GM19043 (cell line): Measurements from ENCODE around the gene ELF2.
"Not testable (repeated sequence)": the region's sequence is repeated elsewhere in the genome, so short reads cannot be mapped to it uniquely, and the experiment has no call there.

Source experiments
- ATAC-seq: cut with Tn5 transposase; IDR thresholded peaks from one replicate; pipeline ENCODE4 v1.9.1; 2021; ENCODE audit warnings: low read depth; ENCODE audit not compliant: unreplicated experiment

ELF2 gene

DNA sequence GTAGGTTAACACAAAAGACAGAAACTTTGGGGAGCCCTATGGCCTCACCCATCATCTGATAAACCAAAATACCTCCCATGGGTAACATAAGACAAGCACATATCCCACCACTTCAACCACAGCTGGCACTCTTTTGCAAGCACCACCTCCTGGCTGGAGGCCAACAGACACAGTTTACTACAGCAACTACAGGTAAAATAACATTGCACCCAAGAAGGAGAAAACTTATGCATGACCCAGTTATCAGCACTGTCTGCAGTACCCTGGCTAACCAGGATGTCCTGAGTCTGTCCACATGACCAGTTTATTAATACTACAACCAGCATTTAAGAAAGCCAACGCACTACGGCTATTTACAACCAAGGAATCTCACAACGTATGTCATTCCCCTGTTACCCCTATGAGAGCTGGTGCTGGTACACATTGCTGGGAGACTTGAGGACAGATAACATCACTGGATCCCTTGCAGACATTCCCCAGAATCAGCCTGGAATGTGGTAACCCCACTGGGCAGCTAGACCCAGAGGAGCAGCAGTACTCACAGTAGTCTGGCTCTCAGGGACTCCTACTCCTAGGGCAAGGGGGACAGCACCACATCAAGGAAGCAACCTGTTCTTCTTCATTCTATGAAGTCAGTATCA lies 32.0 kb downstream of the ELF2 start:
- ATAC-seq: no peak

DNA sequence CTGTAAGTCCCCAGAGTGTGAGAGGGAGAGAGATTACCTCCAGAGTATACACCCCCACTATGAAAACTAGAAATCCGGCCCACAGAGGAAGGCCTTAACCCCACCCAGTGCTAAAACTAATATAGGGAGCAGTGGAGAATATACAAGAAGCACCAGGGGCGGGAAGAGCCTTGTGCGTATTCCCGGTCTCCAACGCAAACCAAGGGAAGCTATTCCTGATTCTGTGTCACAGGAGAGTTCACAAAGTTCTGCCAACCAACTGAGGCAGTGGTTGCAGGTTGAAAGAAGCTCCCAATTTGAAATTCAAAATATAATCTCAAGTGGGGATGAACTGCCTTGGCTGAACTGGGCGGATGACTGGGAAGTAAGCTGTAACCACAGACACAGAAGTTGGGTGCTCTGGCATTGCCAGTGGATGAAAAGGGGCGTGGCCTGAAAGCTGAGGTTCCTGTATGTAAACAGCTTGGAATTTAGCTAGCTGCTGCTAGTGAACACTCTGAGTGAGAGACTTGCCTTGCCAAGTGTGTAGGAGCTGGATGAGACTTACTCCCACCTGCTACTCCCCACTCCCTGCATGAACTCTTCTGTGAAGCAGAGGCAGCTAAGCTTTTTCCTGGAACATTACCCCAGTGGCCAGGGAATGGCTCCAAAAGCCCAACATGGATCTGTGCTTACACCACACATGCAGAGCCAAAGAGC lies 32.7 kb downstream of the ELF2 start:
- ATAC-seq: no peak

GRCh38 chr4:139142980-139143379 lies 34.0 kb downstream of the ELF2 start:
- no peak for ATAC-seq

DNA sequence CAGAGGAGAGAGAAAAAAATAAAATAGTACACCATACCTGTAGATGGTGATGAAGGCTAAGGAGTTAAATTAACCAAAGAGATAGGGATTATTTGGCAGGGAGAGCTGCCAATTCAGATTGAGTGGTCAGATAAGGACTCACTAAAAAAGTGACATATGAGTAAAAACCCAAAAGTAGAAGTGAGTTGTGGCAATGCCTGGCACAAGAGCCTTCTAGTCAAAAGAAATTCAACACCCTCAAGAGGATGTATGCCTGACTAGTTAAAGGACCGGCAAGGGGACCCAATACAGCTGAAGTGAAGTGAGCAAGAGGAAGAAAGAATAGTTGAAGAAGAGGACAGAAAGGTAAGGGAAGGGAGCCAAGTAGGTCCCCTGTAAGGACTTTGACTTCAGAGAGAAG lies 34.9 kb downstream of the ELF2 start:
- ATAC-seq: peak; percentile 85

DNA sequence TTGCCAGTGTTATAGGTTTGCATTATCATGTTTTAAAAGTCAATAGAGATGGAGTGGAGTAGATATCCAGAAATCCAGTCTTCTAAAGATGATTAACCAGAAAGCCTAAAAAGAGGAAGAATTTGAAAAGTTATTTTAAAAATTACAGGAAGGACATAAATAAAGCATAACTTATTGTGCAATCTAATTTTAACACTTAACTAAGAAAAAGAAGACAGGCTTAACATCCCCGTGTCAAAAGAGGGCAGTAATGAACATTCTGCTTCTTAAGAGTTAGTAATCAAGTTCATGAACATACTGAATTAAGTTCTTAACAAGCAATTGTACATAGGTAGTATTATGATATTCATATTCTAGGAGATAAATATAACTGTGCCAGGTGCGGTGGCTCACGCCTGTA lies 39.3 kb downstream of the ELF2 start:
- no peak for ATAC-seq

DNA sequence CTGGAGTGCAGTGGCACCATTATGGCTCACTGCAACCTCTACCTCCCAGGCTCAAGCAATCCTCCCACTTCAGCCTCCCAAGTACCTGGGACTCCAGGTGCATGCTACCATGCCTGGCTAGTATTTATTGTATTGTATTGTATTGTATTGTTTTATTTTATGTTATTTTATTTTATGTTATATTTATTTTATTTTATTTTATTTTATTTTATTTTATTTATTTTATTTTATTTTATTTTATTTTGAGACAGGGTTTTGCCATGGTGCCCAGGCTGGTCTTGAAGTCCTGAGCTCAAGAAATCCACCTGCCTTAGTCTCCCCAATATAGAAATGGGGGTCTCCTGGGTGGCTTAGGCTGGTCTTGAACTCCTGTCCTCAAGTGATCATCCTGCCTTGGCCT lies 42.6 kb downstream of the ELF2 start:
- no peak for ATAC-seq

GRCh38 chr4:139131209-139131870 lies 45.7 kb downstream of the ELF2 start:
- no peak for ATAC-seq

DNA sequence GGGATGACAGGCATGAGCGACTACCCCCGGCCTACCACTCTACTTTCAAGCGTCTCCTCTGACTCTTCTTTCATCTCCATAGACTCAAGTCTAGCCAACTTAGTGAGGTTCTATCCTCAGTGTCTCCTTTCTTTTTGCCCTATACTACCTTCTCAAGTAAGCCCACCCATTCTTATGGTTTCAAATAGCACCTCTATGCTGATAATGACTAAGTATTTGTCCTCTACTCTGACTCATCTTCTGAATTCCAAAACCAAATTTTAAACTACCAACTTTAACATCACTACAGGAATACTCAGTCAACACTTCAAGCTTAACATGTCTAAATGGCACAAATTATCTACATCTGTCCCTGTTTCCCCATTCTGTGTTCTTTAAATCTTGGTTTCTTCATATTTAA lies 47.8 kb downstream of the ELF2 start:
- no peak for ATAC-seq

- ATAC-seq: no peak
Observed at GRCh38 chr4:139126898-139127297, 50.1 kb downstream of the ELF2 start.

DNA sequence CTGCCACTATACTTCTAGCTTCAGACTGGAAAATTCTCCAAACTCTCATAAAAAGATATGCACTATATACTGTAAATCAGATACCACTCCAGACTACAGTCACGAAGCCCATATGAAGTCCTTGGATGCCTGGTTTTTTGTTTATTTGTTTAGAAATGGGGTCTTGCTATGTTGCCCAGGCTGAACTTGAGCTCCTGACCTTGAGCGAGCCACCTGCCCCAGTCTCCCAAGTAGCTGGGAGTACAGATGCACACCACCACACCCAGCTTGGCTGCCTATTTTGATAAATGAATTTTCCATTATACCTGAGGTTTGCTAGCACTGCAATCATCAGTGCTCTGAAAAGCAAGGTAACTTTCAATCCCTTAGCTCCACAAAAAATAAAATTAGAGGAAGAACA lies 53.1 kb downstream of the ELF2 start:
- no peak for ATAC-seq

- ATAC-seq: no peak
Observed at GRCh38 chr4:139118365-139118764, 58.7 kb downstream of the ELF2 start.

GRCh38 chr4:139115226-139115625 lies 61.8 kb downstream of the ELF2 start:
- ATAC-seq: no peak

GRCh38 chr4:139114795-139115194 lies 62.2 kb downstream of the ELF2 start:
- ATAC-seq: not testable (repeated sequence)

- ATAC-seq: no peak
Observed at GRCh38 chr4:139112650-139113049, 64.4 kb downstream of the ELF2 start.

DNA sequence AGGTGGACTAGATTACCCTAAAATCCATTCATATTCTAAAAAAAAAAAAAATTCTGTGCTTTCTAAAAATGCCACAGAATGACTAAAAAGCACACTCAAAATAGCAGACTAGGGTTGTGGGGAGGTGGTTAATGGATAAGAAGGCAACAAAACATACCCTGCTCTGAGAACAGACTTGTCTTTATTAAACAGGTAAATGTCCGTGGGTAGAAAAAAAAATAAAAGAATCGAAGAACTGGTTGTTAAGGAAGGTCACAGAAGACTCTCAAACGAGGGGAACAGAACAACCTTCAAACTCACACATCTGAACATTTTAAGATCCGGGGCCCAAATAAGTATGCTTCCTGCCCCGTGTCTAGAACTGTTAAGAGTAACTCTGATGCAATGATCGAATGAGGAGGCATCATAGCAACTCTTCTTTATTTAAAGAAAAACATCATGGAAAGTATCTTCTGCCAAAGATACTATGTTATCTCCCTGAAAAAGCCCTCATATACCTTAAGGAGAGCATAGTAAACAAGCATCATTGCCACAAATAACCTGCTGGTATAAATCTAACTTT lies 68.4 kb downstream of the ELF2 start:
- ATAC-seq: no peak

DNA sequence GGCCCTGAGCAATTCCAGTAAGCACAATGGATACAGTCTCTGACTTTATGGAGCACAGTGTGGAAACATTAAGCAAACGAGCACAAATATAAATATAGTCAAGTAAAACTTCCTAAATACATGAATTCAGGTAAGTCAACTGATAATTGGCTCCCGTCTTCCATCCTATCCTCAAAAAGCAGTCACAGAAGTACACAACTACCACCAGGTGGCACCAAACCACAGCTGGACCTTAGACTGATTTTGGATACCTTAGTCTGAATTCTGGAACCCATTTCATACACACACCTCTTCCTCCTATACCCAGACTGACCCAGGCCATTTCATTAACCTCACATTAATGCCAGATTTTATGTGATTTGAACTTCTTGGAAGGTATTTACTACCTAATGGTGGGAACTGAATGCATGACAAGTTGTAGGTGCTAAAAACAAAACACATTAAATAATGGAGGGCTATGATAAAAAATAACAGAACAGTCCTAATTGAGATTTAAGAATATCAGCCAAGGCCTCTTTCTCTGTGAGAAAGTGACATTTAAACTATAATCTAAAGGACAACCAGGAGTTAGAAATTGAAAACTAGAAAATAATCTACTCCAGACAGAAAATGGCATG lies 77.5 kb downstream of the ELF2 start:
- ATAC-seq: peak; percentile 87

DNA sequence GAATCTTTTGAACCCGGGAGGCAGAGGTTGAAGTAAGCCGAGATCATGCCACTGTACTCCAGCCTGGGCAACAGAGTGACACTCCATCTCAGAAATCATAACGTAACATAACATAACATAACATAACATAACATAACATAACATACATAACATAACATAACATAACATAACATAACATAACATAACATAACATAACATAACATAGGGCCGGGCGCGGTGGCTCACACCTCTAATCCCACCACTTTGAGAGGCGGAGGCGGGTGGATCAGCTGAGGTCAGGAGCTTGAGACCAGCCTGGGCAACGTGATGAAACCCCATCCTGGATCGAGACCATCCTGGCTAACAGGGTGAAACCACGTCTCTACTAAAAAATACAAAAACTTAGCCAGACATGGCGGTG lies 84.7 kb downstream of the ELF2 start:
- no peak for ATAC-seq

- no peak for ATAC-seq
Observed at GRCh38 chr4:139085141-139085540, 91.9 kb downstream of the ELF2 start.

- no peak for ATAC-seq
Observed at GRCh38 chr4:139084804-139085093, 92.3 kb downstream of the ELF2 start.

GRCh38 chr4:139083956-139084803 lies 92.8 kb downstream of the ELF2 start:
- peak; percentile 45 for ATAC-seq

DNA sequence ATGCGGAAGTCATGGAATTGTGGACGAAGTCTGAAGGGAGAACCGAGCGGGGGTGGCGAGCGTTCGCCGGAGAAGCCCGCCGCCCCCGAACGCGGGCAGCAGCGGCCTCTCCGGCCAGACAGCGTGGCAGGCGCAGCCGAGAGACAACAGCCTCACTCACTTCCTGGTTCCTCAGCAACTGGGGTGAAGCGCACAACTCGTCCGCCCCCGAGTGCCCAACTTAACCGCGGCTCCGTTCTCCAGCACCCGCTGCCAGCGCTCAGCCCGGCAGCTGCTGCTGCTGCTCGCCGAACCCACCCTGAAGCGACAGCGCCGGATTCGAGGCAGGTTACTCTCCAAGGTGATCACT lies 93.4 kb downstream of the ELF2 start:
- peak; percentile 27 for ATAC-seq
